ENCODE data around the gene PCID2.

The PCID2 gene

DNA sequence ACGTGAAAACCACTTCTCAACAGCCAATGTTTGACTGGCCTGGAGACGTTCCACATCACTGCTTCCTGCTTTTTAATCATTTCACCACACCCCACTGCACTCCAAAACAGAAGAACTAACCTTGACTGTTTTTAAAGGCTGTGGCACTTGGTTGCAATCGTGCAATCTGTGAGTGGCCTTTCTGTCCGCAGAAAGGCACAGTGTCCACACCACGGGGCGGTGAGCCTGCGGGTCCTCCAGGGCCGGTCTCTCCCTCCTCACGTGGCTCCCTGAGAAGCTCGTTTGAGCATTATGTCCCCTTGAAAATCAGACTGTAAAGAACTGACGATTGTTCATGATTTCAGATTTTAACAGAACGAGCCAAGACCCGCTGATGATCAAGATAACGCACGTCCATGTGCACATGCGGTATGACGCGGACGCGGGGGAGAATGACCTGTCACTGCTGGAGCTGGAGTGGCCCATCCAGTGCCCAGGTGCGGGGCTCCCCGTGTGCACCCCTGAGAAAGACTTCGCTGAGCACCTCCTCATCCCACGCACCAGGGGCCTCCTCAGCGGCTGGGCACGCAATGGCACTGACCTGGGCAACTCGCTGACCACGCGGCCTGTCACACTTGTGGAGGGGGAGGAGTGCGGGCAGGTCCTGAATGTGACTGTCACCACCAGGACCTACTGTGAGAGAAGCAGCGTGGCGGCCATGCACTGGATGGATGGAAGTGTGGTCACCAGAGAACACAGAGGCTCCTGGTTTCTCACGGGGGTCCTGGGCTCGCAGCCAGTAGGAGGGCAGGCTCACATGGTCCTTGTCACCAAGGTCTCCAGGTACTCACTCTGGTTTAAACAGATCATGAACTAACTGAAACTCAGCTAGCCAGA is 37.0 kb downstream of the PCID2 start:
- TF ChIP-seq, protein P1, sequence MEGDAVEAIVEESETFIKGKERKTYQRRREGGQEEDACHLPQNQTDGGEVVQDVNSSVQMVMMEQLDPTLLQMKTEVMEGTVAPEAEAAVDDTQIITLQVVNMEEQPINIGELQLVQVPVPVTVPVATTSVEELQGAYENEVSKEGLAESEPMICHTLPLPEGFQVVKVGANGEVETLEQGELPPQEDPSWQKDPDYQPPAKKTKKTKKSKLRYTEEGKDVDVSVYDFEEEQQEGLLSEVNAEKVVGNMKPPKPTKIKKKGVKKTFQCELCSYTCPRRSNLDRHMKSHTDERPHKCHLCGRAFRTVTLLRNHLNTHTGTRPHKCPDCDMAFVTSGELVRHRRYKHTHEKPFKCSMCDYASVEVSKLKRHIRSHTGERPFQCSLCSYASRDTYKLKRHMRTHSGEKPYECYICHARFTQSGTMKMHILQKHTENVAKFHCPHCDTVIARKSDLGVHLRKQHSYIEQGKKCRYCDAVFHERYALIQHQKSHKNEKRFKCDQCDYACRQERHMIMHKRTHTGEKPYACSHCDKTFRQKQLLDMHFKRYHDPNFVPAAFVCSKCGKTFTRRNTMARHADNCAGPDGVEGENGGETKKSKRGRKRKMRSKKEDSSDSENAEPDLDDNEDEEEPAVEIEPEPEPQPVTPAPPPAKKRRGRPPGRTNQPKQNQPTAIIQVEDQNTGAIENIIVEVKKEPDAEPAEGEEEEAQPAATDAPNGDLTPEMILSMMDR (IDR thresholded peaks at IDR 0.05; ENCODE audit: insufficient read depth, low read depth, low read length, missing control alignments) = no peak
- no peak for DNase-seq (ENCODE audit: low read depth)
- H3K4me3 ChIP-seq (ENCODE audit: low read length) = no peak overlapping the region

DNA sequence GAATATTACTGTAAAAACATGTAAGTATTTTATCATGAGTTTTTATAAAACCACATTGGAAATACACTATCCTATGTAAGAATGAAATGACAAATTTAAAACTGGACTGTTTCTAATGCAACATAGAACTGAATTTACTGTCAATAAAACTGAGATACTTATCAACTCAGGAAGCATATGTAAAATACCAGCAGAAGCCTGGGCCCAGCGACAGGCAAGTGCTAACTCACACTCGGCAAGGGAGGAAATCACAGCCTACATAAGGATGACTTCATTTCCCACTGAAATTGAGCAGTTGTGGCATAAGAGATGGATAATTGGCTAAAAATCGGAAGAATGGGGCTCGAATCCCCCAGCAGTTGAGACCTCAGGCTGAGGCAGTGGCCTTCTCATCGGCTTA is 38.0 kb downstream of the PCID2 start:
- DNase-seq (ENCODE audit: low read depth) = no peak
- TF ChIP-seq, protein P1 (IDR thresholded peaks at IDR 0.05; ENCODE audit: insufficient read depth, low read depth, low read length, missing control alignments) = no peak
- no peak overlapping the region for H3K4me3 ChIP-seq (ENCODE audit: low read length)

DNA sequence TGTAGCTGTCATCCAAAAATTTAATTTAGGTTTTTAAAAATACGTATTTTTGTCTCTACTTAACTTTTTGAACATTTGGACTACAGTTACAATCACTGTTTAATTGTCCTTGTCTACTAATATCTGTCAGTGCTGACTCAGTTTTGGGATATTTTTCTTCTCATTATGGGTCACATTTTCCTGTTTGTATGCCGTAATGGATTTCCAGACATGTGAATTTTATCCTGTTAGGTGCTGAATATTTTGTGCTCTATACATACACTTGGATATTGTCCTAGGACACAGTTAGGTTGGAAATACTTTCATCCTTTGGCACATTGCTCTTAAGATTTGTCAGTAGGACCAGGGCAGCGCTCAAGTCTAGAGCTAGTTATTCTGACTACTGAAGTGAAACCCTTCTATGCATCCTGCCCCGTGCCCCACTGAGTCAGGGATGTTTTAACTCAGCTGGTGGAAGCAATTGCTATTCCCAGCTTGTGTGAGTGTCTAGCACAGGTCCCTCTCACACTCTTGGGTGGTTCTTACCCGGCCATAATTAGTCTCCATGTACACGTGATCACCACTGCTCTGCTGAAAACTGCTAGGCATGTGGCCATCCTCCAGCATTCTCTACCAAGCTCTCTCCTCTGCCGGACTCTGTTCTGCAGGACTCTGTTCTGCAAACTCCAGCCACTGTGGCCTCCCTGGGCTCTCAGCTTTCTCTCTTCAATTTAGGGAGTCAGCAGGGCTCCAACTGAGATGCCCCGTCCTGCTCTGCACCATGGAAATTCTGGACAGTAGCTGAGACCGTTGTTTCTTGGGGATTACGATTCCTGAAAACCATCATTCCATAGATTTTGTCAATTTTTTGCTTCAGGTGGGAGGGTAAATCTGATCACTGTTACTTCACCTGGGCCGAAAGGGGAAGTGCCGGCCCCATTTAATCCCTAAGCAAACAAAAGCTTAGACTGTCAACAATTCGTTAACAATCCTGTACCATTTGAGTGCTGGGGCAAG is 38.9 kb downstream of the PCID2 start:
- TF ChIP-seq, protein P1 (IDR thresholded peaks at IDR 0.05; ENCODE audit: insufficient read depth, low read depth, low read length, missing control alignments) = no peak
- no peak for DNase-seq (ENCODE audit: low read depth)

DNA sequence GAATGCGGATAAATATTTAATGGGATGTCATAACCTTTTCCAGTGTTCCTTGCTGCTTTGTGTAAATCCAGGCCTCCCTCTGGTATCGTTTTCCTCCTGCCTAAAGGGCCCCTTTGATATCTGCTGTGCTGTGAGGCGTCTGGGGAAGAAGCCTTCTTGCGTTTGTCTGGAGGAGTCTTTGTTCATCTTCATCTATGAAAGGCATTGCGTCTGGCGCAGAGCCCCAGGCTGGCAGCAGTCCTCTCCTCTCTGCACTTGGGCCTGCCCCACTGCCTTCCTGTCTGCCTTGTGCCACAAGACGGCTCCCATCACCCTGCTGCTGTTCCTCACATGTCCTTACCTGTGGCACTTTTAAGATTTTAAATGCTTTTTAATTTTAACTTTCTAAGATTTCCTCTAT is 40.3 kb downstream of the PCID2 start:
- TF ChIP-seq, protein P1 (IDR thresholded peaks at IDR 0.05; ENCODE audit: insufficient read depth, low read depth, low read length, missing control alignments) = no peak
- no peak for DNase-seq (ENCODE audit: low read depth)
- H3K4me3 ChIP-seq (ENCODE audit: low read length) = no peak overlapping the region

More for the DNA sequence above, 38.9 kb downstream of the PCID2 start:
- no peak overlapping the region for H3K4me3 ChIP-seq (ENCODE audit: low read length)

DNA sequence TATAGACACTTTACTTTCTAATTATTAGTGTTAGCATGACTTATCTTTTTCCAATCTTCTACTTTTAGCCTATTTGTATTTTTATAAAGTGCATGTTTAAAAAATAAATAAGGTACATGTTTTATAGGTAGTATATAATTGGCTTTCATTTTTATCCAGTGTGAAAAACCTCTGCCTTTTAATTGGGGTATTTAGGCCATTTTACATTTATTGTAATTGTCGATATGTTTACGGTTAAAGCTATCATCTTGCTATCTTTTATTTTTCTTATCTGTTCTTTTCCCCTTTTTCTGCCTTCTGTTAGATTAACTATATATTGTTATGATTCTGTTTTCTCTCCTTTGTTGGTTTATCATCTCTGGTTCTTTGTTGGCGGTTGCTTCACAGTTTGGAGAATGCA is 40.9 kb downstream of the PCID2 start:
- no peak overlapping the region for H3K4me3 ChIP-seq (ENCODE audit: low read length)
- no peak for DNase-seq (ENCODE audit: low read depth)
- TF ChIP-seq, protein P1 (IDR thresholded peaks at IDR 0.05; ENCODE audit: insufficient read depth, low read depth, low read length, missing control alignments) = no peak

DNA sequence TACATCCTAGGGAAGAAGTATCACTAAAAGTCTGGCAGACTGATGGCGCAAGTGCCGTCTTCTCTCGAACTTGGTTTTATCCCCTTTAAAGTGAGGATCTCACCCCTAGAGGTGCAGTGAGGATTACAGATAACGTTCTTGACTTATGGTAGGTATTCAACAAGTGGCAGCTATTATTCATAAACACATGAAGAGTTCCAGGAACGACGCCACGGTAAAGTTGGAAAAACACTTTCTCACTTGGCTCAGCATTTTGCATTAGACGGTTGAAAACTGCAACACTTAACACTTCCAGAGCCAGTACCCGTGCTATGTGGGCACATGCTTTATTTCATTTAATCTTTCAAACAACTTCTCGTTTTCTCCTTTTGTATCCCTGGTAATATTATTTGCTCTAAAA is 41.3 kb downstream of the PCID2 start:
- no peak for DNase-seq (ENCODE audit: low read depth)
- no peak overlapping the region for H3K4me3 ChIP-seq (ENCODE audit: low read length)
- TF ChIP-seq, protein P1 (IDR thresholded peaks at IDR 0.05; ENCODE audit: insufficient read depth, low read depth, low read length, missing control alignments) = no peak

Data from epithelial cell of esophagus (primary cell).